ENCODE measurements around the gene NHS. TPM values are rescaled to one million over a fixed set of nuclear protein-coding genes. Genes with fewer than 3 reads are reported as not detected.

NHS gene
- polyA plus RNA-seq, 2 of the 4 experiments (the other 2 are of a cell fraction): 3.6 to 5.0 TPM

DNA sequence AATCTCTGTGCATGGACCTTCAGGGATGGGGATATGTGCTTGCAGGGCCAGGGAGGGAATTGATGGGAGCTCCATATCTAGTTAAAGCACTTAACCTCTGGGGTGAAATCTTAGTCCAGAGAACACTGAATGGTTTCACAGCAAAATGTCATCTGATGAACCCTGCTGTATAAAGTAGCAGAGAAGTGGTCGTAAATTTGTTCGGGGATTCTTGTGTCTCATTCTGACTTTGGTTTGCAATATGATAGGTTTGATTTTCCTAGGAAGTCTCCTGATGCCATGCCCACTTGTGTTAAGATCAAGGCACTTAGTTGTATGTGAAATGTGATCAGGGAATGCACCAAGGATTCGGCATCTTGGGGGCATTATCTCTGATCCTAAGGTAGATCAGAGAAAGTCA is 96.9 kb downstream of the NHS start:
- H3K4me3 ChIP-seq: no peak overlapping the region
- TF ChIP-seq ZFP36 (IDR thresholded peaks at IDR 0.05; ENCODE audit: borderline replicate concordance, partially characterized antibody): no peak
- TF ChIP-seq ZC3H11A (IDR thresholded peaks at IDR 0.05): no peak
- no peak for TF ChIP-seq HDAC2 (IDR thresholded peaks at IDR 0.05)
- TF ChIP-seq TFCP2L1 (CRISPR knock-in tag; IDR thresholded peaks at IDR 0.05): no peak
- TF ChIP-seq CEBPB (IDR thresholded peaks at IDR 0.05): no peak
- TF ChIP-seq, protein P1, sequence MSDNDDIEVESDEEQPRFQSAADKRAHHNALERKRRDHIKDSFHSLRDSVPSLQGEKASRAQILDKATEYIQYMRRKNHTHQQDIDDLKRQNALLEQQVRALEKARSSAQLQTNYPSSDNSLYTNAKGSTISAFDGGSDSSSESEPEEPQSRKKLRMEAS (IDR thresholded peaks at IDR 0.05): no peak
- TF ChIP-seq EP300 (IDR thresholded peaks at IDR 0.05): no peak
- no peak for TF ChIP-seq SMC3 (IDR thresholded peaks at IDR 0.05)
- no peak for TF ChIP-seq KDM1A (IDR thresholded peaks at IDR 0.05; ENCODE audit: low read depth)
- DNase-seq (ENCODE audit: low read depth in 1 of 2, low spot score in 1 of 2): no peak
- H3K4me2 ChIP-seq: no peak overlapping the region
- H3K4me1 ChIP-seq: peaks cover 28% of the 10 kb centered on the region
- CTCF ChIA-PET: interaction anchor here (1.3 kb wide), 1 partner anchor 9 kb away, joined by 4 read pairs; no protein-coding TSS in a partner anchor
- H3K27ac ChIP-seq: no peak overlapping the region
- no peak for ATAC-seq
- no peaks in the 10 kb centered on the region for H3K9me3 ChIP-seq
- no peak for FAIRE-seq
- POLR2A ChIA-PET: no interaction called here
- WGBS (ENCODE audit: missing lambda C conversion rate): 92% methylated on average over 3 of the region's 3 CpGs

DNA sequence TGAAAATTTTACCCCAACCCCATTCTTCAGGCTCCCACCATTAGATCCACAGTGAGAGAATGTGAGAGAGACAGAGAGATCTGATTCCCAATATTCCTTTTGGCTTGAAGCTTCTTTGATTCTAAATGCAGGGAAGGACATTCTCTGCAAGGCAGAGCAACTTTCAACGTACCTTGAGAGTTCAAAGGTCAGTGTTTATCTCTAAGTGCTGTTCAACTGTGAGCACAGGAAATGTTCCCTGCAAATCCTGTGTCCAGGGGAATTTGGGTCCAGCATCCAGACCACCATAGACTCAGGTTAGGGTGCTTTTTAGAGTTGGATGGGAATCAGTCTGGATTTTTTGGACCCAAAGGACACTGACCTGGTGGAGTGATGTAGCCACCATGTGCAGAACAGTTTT is 97.4 kb downstream of the NHS start:
- TF ChIP-seq HEYL (CRISPR knock-in tag; IDR thresholded peaks at IDR 0.05) (no peak), CBX8 (IDR thresholded peaks at IDR 0.05) (no peak), RARB (CRISPR knock-in tag; IDR thresholded peaks at IDR 0.05) (no peak), FOXS1 (CRISPR knock-in tag; IDR thresholded peaks at IDR 0.05) (no peak), CHD2 (IDR thresholded peaks at IDR 0.05; ENCODE audit: low read length, partially characterized antibody) (no peak), PHF8 (IDR thresholded peaks at IDR 0.05; ENCODE audit: borderline replicate concordance, low read depth) (no peak), HDAC2 (IDR thresholded peaks at IDR 0.05) (no peak), ZSCAN20 (CRISPR knock-in tag; IDR thresholded peaks at IDR 0.05) (no peak), MYC (IDR thresholded peaks at IDR 0.05; ENCODE audit: borderline replicate concordance, low read length) (no peak), SREBF2 (IDR thresholded peaks at IDR 0.05) (no peak), JUN (IDR thresholded peaks at IDR 0.05) (no peak)
- TF ChIP-seq, protein P2, sequence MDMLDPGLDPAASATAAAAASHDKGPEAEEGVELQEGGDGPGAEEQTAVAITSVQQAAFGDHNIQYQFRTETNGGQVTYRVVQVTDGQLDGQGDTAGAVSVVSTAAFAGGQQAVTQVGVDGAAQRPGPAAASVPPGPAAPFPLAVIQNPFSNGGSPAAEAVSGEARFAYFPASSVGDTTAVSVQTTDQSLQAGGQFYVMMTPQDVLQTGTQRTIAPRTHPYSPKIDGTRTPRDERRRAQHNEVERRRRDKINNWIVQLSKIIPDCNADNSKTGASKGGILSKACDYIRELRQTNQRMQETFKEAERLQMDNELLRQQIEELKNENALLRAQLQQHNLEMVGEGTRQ (IDR thresholded peaks at IDR 0.05): no peak
- TF ChIP-seq, protein P3, sequence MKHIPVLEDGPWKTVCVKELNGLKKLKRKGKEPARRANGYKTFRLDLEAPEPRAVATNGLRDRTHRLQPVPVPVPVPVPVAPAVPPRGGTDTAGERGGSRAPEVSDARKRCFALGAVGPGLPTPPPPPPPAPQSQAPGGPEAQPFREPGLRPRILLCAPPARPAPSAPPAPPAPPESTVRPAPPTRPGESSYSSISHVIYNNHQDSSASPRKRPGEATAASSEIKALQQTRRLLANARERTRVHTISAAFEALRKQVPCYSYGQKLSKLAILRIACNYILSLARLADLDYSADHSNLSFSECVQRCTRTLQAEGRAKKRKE (CRISPR knock-in tag; IDR thresholded peaks at IDR 0.05; ENCODE audit: low read depth): no peak
- TF ChIP-seq, protein P4, sequence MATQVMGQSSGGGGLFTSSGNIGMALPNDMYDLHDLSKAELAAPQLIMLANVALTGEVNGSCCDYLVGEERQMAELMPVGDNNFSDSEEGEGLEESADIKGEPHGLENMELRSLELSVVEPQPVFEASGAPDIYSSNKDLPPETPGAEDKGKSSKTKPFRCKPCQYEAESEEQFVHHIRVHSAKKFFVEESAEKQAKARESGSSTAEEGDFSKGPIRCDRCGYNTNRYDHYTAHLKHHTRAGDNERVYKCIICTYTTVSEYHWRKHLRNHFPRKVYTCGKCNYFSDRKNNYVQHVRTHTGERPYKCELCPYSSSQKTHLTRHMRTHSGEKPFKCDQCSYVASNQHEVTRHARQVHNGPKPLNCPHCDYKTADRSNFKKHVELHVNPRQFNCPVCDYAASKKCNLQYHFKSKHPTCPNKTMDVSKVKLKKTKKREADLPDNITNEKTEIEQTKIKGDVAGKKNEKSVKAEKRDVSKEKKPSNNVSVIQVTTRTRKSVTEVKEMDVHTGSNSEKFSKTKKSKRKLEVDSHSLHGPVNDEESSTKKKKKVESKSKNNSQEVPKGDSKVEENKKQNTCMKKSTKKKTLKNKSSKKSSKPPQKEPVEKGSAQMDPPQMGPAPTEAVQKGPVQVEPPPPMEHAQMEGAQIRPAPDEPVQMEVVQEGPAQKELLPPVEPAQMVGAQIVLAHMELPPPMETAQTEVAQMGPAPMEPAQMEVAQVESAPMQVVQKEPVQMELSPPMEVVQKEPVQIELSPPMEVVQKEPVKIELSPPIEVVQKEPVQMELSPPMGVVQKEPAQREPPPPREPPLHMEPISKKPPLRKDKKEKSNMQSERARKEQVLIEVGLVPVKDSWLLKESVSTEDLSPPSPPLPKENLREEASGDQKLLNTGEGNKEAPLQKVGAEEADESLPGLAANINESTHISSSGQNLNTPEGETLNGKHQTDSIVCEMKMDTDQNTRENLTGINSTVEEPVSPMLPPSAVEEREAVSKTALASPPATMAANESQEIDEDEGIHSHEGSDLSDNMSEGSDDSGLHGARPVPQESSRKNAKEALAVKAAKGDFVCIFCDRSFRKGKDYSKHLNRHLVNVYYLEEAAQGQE (IDR thresholded peaks at IDR 0.05): no peak
- Histone ChIP-seq H3K4me3 (no peak overlapping the region), H3K9me3 (no peaks in the 10 kb centered on the region), H3K4me2 (no peak overlapping the region), H3K27ac (no peak overlapping the region), H3K4me1 (peaks cover 30% of the 10 kb centered on the region)
- ChIA-PET POLR2A (no interaction called here), CTCF (interaction anchor here (1.3 kb wide), 1 partner anchor 10 kb away, joined by 4 read pairs; no protein-coding TSS in a partner anchor)
- ATAC-seq: no peak
- no peak for DNase-seq (ENCODE audit: low read depth in 1 of 2, low spot score in 1 of 2)
- peak; percentile 54 for FAIRE-seq
- WGBS (ENCODE audit: missing lambda C conversion rate): 29% methylated on average over 1 of the region's 1 CpG

Data from A549 (cell line).